H9 (cell line): ENCODE measurements around the gene MATK. TPM values are rescaled to one million over a fixed set of nuclear protein-coding genes. Genes with fewer than 3 reads are reported as not detected.
"Not testable (repeated sequence)": the region's sequence is repeated elsewhere in the genome, so short reads cannot be mapped to it uniquely, and the experiment has no call there.

ENCODE experiments used
- DNase-seq: peaks from one replicate; pipeline ENCODE4 v3.0.0-alpha.2; 2017
- H2AFZ ChIP-seq: one replicate; pipeline ENCODE4 v1.6.1; 2013; ENCODE audit warnings: mild to moderate bottlenecking, low read length, control low read depth, moderate library complexity
- H2AK5ac ChIP-seq: 2 replicates; pipeline ENCODE4 v1.6.1; 2013; ENCODE audit warnings: low read length, control low read depth, mixed read lengths; ENCODE audit not compliant: insufficient read length
- H2BK120ac ChIP-seq: one replicate; pipeline ENCODE4 v1.6.1; 2013; ENCODE audit warnings: low read depth, mild to moderate bottlenecking, low read length, control low read depth, inconsistent platforms; ENCODE audit not compliant: poor library complexity, severe bottlenecking
- H2BK12ac ChIP-seq: 2 replicates; pipeline ENCODE4 v1.6.1; 2013; ENCODE audit warnings: low read length, control low read depth, mixed read lengths, low read depth; ENCODE audit not compliant: insufficient read length
- H2BK15ac ChIP-seq: 2 replicates; pipeline ENCODE4 v1.6.1; 2013; ENCODE audit warnings: low read depth, low read length, control low read depth
- H2BK20ac ChIP-seq: one replicate; pipeline ENCODE4 v1.6.1; 2013; ENCODE audit warnings: low read depth, mild to moderate bottlenecking, low read length, control low read depth, inconsistent platforms; ENCODE audit not compliant: poor library complexity, severe bottlenecking
- H2BK5ac ChIP-seq: 2 replicates; pipeline ENCODE4 v1.6.1; 2013; ENCODE audit warnings: low read length, control low read depth, mixed read lengths; ENCODE audit not compliant: insufficient read length
- H3K14ac ChIP-seq: 2 replicates; pipeline ENCODE4 v1.6.1; 2013; ENCODE audit warnings: low read length, control low read depth; ENCODE audit not compliant: insufficient read depth
- H3K18ac ChIP-seq: 2 replicates; pipeline ENCODE4 v1.6.1; 2013; ENCODE audit warnings: low read depth, mild to moderate bottlenecking, mixed read lengths, low read length, control low read depth; ENCODE audit not compliant: insufficient read length
- H3K23ac ChIP-seq: 2 replicates; pipeline ENCODE4 v1.6.1; 2013; ENCODE audit warnings: low read length, control low read depth, mixed read lengths, low read depth; ENCODE audit not compliant: insufficient read length
- H3K23me2 ChIP-seq: 2 replicates; pipeline ENCODE4 v1.6.1; 2013; ENCODE audit warnings: low read depth, mild to moderate bottlenecking, mixed read lengths, low read length, control low read depth; ENCODE audit not compliant: insufficient read length, poor library complexity, severe bottlenecking
- H3K27ac ChIP-seq: 2 replicates; pipeline ENCODE4 v1.5.1; 2013; ENCODE audit warnings: low read length, control low read depth, mixed read lengths, low read depth; ENCODE audit not compliant: insufficient read length
- H3K27me3 ChIP-seq: 2 replicates; pipeline ENCODE4 v1.6.1; 2013; ENCODE audit warnings: low read length, control low read depth, inconsistent platforms; ENCODE audit not compliant: insufficient read depth
- H3K4ac ChIP-seq: 2 replicates; pipeline ENCODE4 v1.6.1; 2013; ENCODE audit warnings: low read depth, mild to moderate bottlenecking, control low read depth, inconsistent platforms, low read length, moderate library complexity
- H3K4me1 ChIP-seq: 2 replicates; pipeline ENCODE4 v1.6.1; 2013; ENCODE audit warnings: low read length, control low read depth, inconsistent platforms; ENCODE audit not compliant: insufficient read depth
- H3K4me2 ChIP-seq: 2 replicates; pipeline ENCODE4 v1.6.1; 2013; ENCODE audit warnings: low read length, control low read depth, mixed read lengths; ENCODE audit not compliant: insufficient read length, insufficient read depth
- H3K56ac ChIP-seq: 2 replicates; pipeline ENCODE4 v1.6.1; 2013; ENCODE audit warnings: low read depth, mild to moderate bottlenecking, mixed read lengths, low read length, control low read depth; ENCODE audit not compliant: insufficient read length
- H3K79me1 ChIP-seq: 2 replicates; pipeline ENCODE4 v1.6.1; 2013; ENCODE audit warnings: low read depth, mild to moderate bottlenecking, moderate library complexity, low read length, control low read depth, inconsistent platforms; ENCODE audit not compliant: insufficient read depth, poor library complexity, severe bottlenecking
- H3K79me2 ChIP-seq: 2 replicates; pipeline ENCODE4 v1.6.1; 2013; ENCODE audit warnings: low read length, control low read depth, inconsistent platforms; ENCODE audit not compliant: insufficient read depth
- H3K9ac ChIP-seq: 2 replicates; pipeline ENCODE4 v1.6.1; 2013; ENCODE audit warnings: low read length, control low read depth, mixed read lengths; ENCODE audit not compliant: insufficient read length; ENCODE audit errors: extremely low read depth
- H3K9me3 ChIP-seq: one replicate; pipeline ENCODE4 v1.6.1; 2013; ENCODE audit warnings: low read depth, low read length, inconsistent platforms; ENCODE audit not compliant: control insufficient read depth
- H3T11ph ChIP-seq: one replicate; pipeline ENCODE4 v1.6.1; 2013; ENCODE audit warnings: mild to moderate bottlenecking, low read length, control low read depth, inconsistent platforms
- H4K20me1 ChIP-seq: one replicate; pipeline ENCODE4 v1.6.1; 2013; ENCODE audit not compliant: control insufficient read depth, insufficient read length, insufficient read depth
- H4K5ac ChIP-seq: 2 replicates; pipeline ENCODE4 v1.6.1; 2013; ENCODE audit warnings: low read depth, mild to moderate bottlenecking, mixed read lengths, low read length, control low read depth; ENCODE audit not compliant: insufficient read length
- H4K8ac ChIP-seq: replicated peaks from 2 replicates; pipeline ENCODE4 v1.6.1; 2013; ENCODE audit warnings: low read length, control low read depth, mixed read lengths, low read depth; ENCODE audit not compliant: insufficient read length
- H4K91ac ChIP-seq: 2 replicates; pipeline ENCODE4 v1.6.1; 2013; ENCODE audit warnings: low read depth, mild to moderate bottlenecking, moderate library complexity, mixed read lengths, low read length, control low read depth; ENCODE audit not compliant: insufficient read length
- H3K27ac Mint-ChIP-seq, 3 experiments: 2 replicates in 2 of 3; 3 replicates in 1 of 3; pipeline ENCODE4 v1.8.0; 2020 to 2021; ENCODE audit warnings: mixed read lengths in 3 of 3, mild to moderate bottlenecking in 1 of 3, moderate library complexity in 1 of 3
- H3K27me3 Mint-ChIP-seq: 2 replicates; pipeline ENCODE4 v1.8.0; 2021; ENCODE audit warnings: low read depth, mild to moderate bottlenecking, moderate library complexity, mixed read lengths
- H3K36me3 Mint-ChIP-seq, 3 experiments: 2 replicates in 2 of 3; 3 replicates in 1 of 3; pipeline ENCODE4 v1.8.0; 2020 to 2021; ENCODE audit warnings: low read depth in 3 of 3, mixed read lengths in 3 of 3; ENCODE audit not compliant: insufficient read depth in 1 of 3
- H3K4me1 Mint-ChIP-seq, 2 experiments: 2 replicates each; pipeline ENCODE4 v1.8.0; 2020; ENCODE audit warnings: mixed read lengths in 2 of 2
- H3K4me3 Mint-ChIP-seq, 2 experiments: 2 replicates in 1 of 2; 3 replicates in 1 of 2; pipeline ENCODE4 v1.8.0; 2020 to 2021; ENCODE audit warnings: mild to moderate bottlenecking in 2 of 2, mixed read lengths in 2 of 2, moderate library complexity in 1 of 2
- H3K9me3 Mint-ChIP-seq, 2 experiments: 2 replicates in 1 of 2; 3 replicates in 1 of 2; pipeline ENCODE4 v1.8.0; 2020; ENCODE audit warnings: mild to moderate bottlenecking in 2 of 2, mixed read lengths in 2 of 2, moderate library complexity in 1 of 2
- WGBS: extraction: QIAGEN DNeasy Blood & Tissue Kit; methylation state at CpG from one replicate; pipeline ENCODE4 v1.1.7; 2013; ENCODE audit warnings: missing lambda C conversion rate, low lambda C conversion rate, mixed read lengths; ENCODE audit not compliant: insufficient read length; ENCODE audit errors: extremely low coverage; 5-methylcytosine and 5-hydroxymethylcytosine counted together
- total RNA-seq: library from RNA; stranded (reverse); gene quantifications from 2 replicates; pipeline ENCODE4 v1.2.1, GENCODE V29; 2021

Gene MATK
- total RNA-seq, 1 experiment from 2014 or later: 13.5 TPM

DNA sequence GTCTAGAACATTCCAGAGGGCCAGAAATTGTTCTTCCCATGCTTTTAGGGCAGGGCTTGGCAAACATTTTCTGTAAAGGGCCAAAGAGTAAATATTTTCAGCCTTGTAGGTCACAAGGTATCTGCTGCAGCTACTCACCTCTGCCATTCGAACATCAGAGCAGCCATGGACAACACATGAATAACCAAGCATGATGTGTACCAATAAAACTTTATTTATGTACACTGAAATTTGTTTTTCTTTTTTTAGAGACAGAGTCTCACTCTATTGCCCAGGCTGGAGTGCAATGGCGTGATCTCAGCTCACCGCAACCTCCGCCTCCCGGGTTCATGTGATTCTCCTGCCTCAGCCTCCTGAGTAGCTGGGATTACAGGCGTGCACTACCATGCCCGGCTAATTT is 28.5 kb downstream of the MATK start:
- H3K27me3 ChIP-seq, H3K4me3 Mint-ChIP-seq, H4K5ac ChIP-seq, H3K27ac Mint-ChIP-seq, H3K27me3 Mint-ChIP-seq, H3K18ac ChIP-seq, H3K23ac ChIP-seq, H3K4ac ChIP-seq, H3K9ac ChIP-seq, H3T11ph ChIP-seq, H2BK120ac ChIP-seq, H2BK15ac ChIP-seq, H3K4me1 Mint-ChIP-seq, H3K14ac ChIP-seq, H3K9me3 Mint-ChIP-seq, H4K91ac ChIP-seq, H4K8ac ChIP-seq, H2AFZ ChIP-seq, H3K79me2 ChIP-seq, H3K56ac ChIP-seq, H3K9me3 ChIP-seq, H3K4me1 ChIP-seq, H2BK20ac ChIP-seq, H2BK5ac ChIP-seq, H2BK12ac ChIP-seq, H4K20me1 ChIP-seq, DNase-seq, H3K4me2 ChIP-seq, H3K79me1 ChIP-seq, H2AK5ac ChIP-seq, H3K27ac ChIP-seq, H3K23me2 ChIP-seq: not testable (repeated sequence)
- H3K36me3 Mint-ChIP-seq: peaks cover 5 to 19% (median 18%) of the 10 kb centered on the region in 3 experiments; a peak in 5 of 7 replicates
- no CpG with 5 or more reads among the region's 7 CpGs for WGBS
